Measurements from ENCODE around the gene TMEM94. TPM values are rescaled to one million over a fixed set of nuclear protein-coding genes. Genes with fewer than 3 reads are reported as not detected.
"Not testable (repeated sequence)": the region's sequence is repeated elsewhere in the genome, so short reads cannot be mapped to it uniquely, and the experiment has no call there.

The TMEM94 gene
- 32.4 TPM for polyA plus RNA-seq (2013, experiment 1 of 2; ENCODE audit: insufficient read length)
- 35.7 TPM for polyA plus RNA-seq (2013, experiment 2 of 2; ENCODE audit: insufficient read length)

GRCh38 chr17:75456417-75457046 lies at the start of gene TMEM94:
Gene TMEM94 (plus strand): TSS chr17:75456635. CDS start chr17:75471906, 15,271 bp downstream.
- DNase-seq: peak; percentile 99

GRCh38 chr17:75407655-75408352 lies 48.6 kb upstream of the TMEM94 start:
- DNase-seq: no peak

- DNase-seq: no peak
Measured at GRCh38 chr17:75410141-75410540, 46.3 kb upstream of the TMEM94 start.

- DNase-seq: no peak
Measured at GRCh38 chr17:75411328-75412067, 44.9 kb upstream of the TMEM94 start.

- DNase-seq: peak; percentile 75
Measured at GRCh38 chr17:75412455-75413317, 43.7 kb upstream of the TMEM94 start.

GRCh38 chr17:75414488-75414887 lies 41.9 kb upstream of the TMEM94 start:
- no peak for DNase-seq

GRCh38 chr17:75416006-75416405 lies 40.4 kb upstream of the TMEM94 start:
- DNase-seq: no peak

- no peak for DNase-seq
Measured at GRCh38 chr17:75417054-75417580, 39.3 kb upstream of the TMEM94 start.

- DNase-seq: no peak
Measured at GRCh38 chr17:75418531-75418930, 37.9 kb upstream of the TMEM94 start.

- DNase-seq: peak; percentile 80
Measured at GRCh38 chr17:75428543-75429469, 27.6 kb upstream of the TMEM94 start.

- DNase-seq: peak; percentile 98
Measured at GRCh38 chr17:75430159-75430974, 26.1 kb upstream of the TMEM94 start.

GRCh38 chr17:75433218-75433783 lies 23.1 kb upstream of the TMEM94 start:
- no peak for DNase-seq

GRCh38 chr17:75434433-75434832 lies 22.0 kb upstream of the TMEM94 start:
- not testable (repeated sequence) for DNase-seq

GRCh38 chr17:75437404-75437803 lies 19.0 kb upstream of the TMEM94 start:
- not testable (repeated sequence) for DNase-seq

- DNase-seq: no peak
Measured at GRCh38 chr17:75439287-75439686, 17.1 kb upstream of the TMEM94 start.

GRCh38 chr17:75440738-75441448 lies 15.5 kb upstream of the TMEM94 start:
- DNase-seq: no peak

- DNase-seq: peak; percentile 31
Measured at GRCh38 chr17:75442168-75443103, 14.0 kb upstream of the TMEM94 start.

- DNase-seq: no peak
Measured at GRCh38 chr17:75445296-75445695, 11.1 kb upstream of the TMEM94 start.

Measured in fibroblast of skin of scalp (primary cell).